Neural progenitor cell (in vitro differentiated cells): ENCODE results near the gene NDUFB10. TPM values are rescaled to one million over a fixed set of nuclear protein-coding genes. Genes with fewer than 3 reads are reported as not detected.
A peak's percentile ranks its signal among the peaks of the same experiment; 100 is the strongest.
"Not testable (repeated sequence)": the region's sequence is repeated elsewhere in the genome, so short reads cannot be mapped to it uniquely, and the experiment has no call there.

ENCODE experiments used
- DNase-seq: peaks from one replicate; pipeline ENCODE4 v3.0.0-alpha.2; 2016; ENCODE audit warnings: low spot score
- H2AFZ ChIP-seq: fragments of 200-600 bp; sonication (generic); replicated peaks from 2 replicates; pipeline ENCODE4 v1.6.1; 2016; ENCODE audit warnings: antibody characterized with exemption
- H3F3A ChIP-seq: fragments of 200-600 bp; sonication (generic); 2 replicates; pipeline ENCODE4 v1.6.1; 2016; ENCODE audit warnings: antibody characterized with exemption, low read depth
- H3K27ac ChIP-seq: fragments of 200-600 bp; sonication (generic); 2 replicates; pipeline ENCODE4 v1.5.1; 2016; ENCODE audit warnings: mild to moderate bottlenecking
- H3K27me3 ChIP-seq: fragments of 200-600 bp; sonication (generic); 2 replicates; pipeline ENCODE4 v1.6.1; 2016; ENCODE audit warnings: mild to moderate bottlenecking, moderate library complexity
- H3K36me3 ChIP-seq: fragments of 200-600 bp; sonication (generic); 2 replicates; pipeline ENCODE4 v1.5.1; 2016
- H3K4me1 ChIP-seq: fragments of 200-600 bp; sonication (generic); 2 replicates; pipeline ENCODE4 v1.6.1; 2016; ENCODE audit warnings: mixed run types
- H3K4me2 ChIP-seq: fragments of 200-600 bp; sonication (generic); 2 replicates; pipeline ENCODE4 v1.6.1; 2016
- H3K4me3 ChIP-seq: fragments of 200-600 bp; sonication (generic); 2 replicates; pipeline ENCODE4 v1.5.1; 2016
- H3K79me2 ChIP-seq: fragments of 200-600 bp; sonication (generic); 2 replicates; pipeline ENCODE4 v1.6.1; 2016; ENCODE audit warnings: low read depth
- H3K9ac ChIP-seq: fragments of 200-600 bp; sonication (generic); 2 replicates; pipeline ENCODE4 v1.6.1; 2016
- H3K9me3 ChIP-seq: fragments of 200-600 bp; sonication (generic); 2 replicates; pipeline ENCODE4 v1.5.1; 2016; ENCODE audit warnings: low read depth
- H4K20me1 ChIP-seq: fragments of 200-600 bp; sonication (generic); 2 replicates; pipeline ENCODE4 v1.6.1; 2016; ENCODE audit warnings: low read depth
- H3K27ac Mint-ChIP-seq: 3 replicates; pipeline ENCODE4 v1.8.0; 2021; ENCODE audit warnings: mixed read lengths
- H3K27me3 Mint-ChIP-seq: 2 replicates; pipeline ENCODE4 v1.8.0; 2022; ENCODE audit warnings: low read depth, mild to moderate bottlenecking, inconsistent platforms, moderate library complexity, mixed read lengths; ENCODE audit not compliant: insufficient read depth
- H3K36me3 Mint-ChIP-seq: 3 replicates; pipeline ENCODE4 v1.8.0; 2021; ENCODE audit warnings: mixed read lengths
- H3K4me1 Mint-ChIP-seq: 3 replicates; pipeline ENCODE4 v1.8.0; 2021; ENCODE audit warnings: mixed read lengths
- H3K4me3 Mint-ChIP-seq: 3 replicates; pipeline ENCODE4 v1.8.0; 2021; ENCODE audit warnings: mild to moderate bottlenecking, moderate library complexity, mixed read lengths
- H3K9me3 Mint-ChIP-seq: 3 replicates; pipeline ENCODE4 v1.8.0; 2020; ENCODE audit warnings: mixed read lengths
- CTCF ChIP-seq: fragments of 200-600 bp; sonication (generic); IDR thresholded peaks from 2 replicates; pipeline ENCODE4 v1.5.1; 2017; ENCODE audit warnings: antibody characterized with exemption, mild to moderate bottlenecking
- EZH2 ChIP-seq: fragments of 200-600 bp; sonication (generic); IDR thresholded peaks from 2 replicates; pipeline ENCODE4 v1.6.1; 2017; ENCODE audit warnings: antibody characterized with exemption, mild to moderate bottlenecking, moderate library complexity
- EZH2phosphoT487 ChIP-seq: fragments of 200-600 bp; sonication (generic); IDR thresholded peaks from 2 replicates; pipeline ENCODE4 v1.6.1; 2017; ENCODE audit warnings: antibody characterized with exemption
- total RNA-seq: library from RNA; depleted of rRNA; stranded (reverse); fragments of >200 nt; gene quantifications from 2 replicates; pipeline ENCODE4 v1.2.3, GENCODE V29; 2015; ENCODE audit warnings: low replicate concordance

Gene NDUFB10
- total RNA-seq, 1 donor from 2014 or later, result 155 TPM

- Mint-ChIP-seq H3K36me3 (peaks cover 12% of the 10 kb centered on the region), H3K9me3 (no peaks in the 10 kb centered on the region), H3K27me3 (no peaks in the 10 kb centered on the region), H3K4me1 (peaks cover 34% of the 10 kb centered on the region), H3K4me3 (peak overlapping the region; percentile 96), H3K27ac (no peak overlapping the region)
- Histone ChIP-seq H3K4me3 (peak overlapping the region; percentile 76), H3F3A (peaks cover 47% of the 10 kb centered on the region), H2AFZ (no peak overlapping the region), H3K9ac (no peak overlapping the region), H4K20me1 (peaks cover 44% of the 10 kb centered on the region), H3K27me3 (no peaks in the 10 kb centered on the region), H3K79me2 (peaks cover 49% of the 10 kb centered on the region), H3K9me3 (no peaks in the 10 kb centered on the region), H3K36me3 (no peaks in the 10 kb centered on the region), H3K4me1 (peaks cover 24% of the 10 kb centered on the region), H3K4me2 (peak overlapping the region; percentile 84), H3K27ac (peak overlapping the region; percentile 74)
- DNase-seq, result peak; percentile 37
- TF ChIP-seq EZH2 (no peak), EZH2phosphoT487 (no peak), CTCF (no peak)
Observed at GRCh38 chr16:1960665-1961630, 1.6 kb downstream of the NDUFB10 start.

- H3K9me3 Mint-ChIP-seq, result no peaks in the 10 kb centered on the region
- H4K20me1 ChIP-seq, result peaks cover 44% of the 10 kb centered on the region
- peaks cover 47% of the 10 kb centered on the region for H3F3A ChIP-seq
- peaks cover 24% of the 10 kb centered on the region for H3K4me1 ChIP-seq
- H3K9me3 ChIP-seq, result no peaks in the 10 kb centered on the region
- H3K4me2 ChIP-seq, result no peak overlapping the region
- H3K4me3 Mint-ChIP-seq, result peak overlapping the region; percentile 75
- H3K9ac ChIP-seq, result no peak overlapping the region
- H3K4me3 ChIP-seq, result no peak overlapping the region
- no peak overlapping the region for H2AFZ ChIP-seq
- no peak for TF ChIP-seq EZH2phosphoT487
- TF ChIP-seq EZH2, result no peak
- no peak for TF ChIP-seq CTCF
- H3K4me1 Mint-ChIP-seq, result peaks cover 34% of the 10 kb centered on the region
- H3K27ac ChIP-seq, result no peak overlapping the region
- peaks cover 52% of the 10 kb centered on the region for H3K79me2 ChIP-seq
- H3K36me3 ChIP-seq, result no peaks in the 10 kb centered on the region
- no peak overlapping the region for H3K27ac Mint-ChIP-seq
- peaks cover 12% of the 10 kb centered on the region for H3K36me3 Mint-ChIP-seq
- no peaks in the 10 kb centered on the region for H3K27me3 Mint-ChIP-seq
- no peak for DNase-seq
- H3K27me3 ChIP-seq, result no peaks in the 10 kb centered on the region
Observed at GRCh38 chr16:1961651-1962067, 2.3 kb downstream of the NDUFB10 start.

GRCh38 chr16:1962161-1963153, 3.1 kb downstream of the NDUFB10 start:
- not testable (repeated sequence) for H3K27me3 ChIP-seq, H3K9me3 Mint-ChIP-seq, H3K27me3 Mint-ChIP-seq, H2AFZ ChIP-seq, H3K27ac Mint-ChIP-seq, H3K9ac ChIP-seq, DNase-seq, H3K9me3 ChIP-seq, H3K27ac ChIP-seq, H3K36me3 ChIP-seq
- Mint-ChIP-seq H3K4me1 (peaks cover 34% of the 10 kb centered on the region), H3K4me3 (peak overlapping the region; percentile 95), H3K36me3 (peaks cover 12% of the 10 kb centered on the region)
- H3K4me3 ChIP-seq, result peak overlapping the region; percentile 98
- peaks cover 52% of the 10 kb centered on the region for H3K79me2 ChIP-seq
- peaks cover 44% of the 10 kb centered on the region for H4K20me1 ChIP-seq
- H3K4me1 ChIP-seq, result peaks cover 24% of the 10 kb centered on the region
- H3F3A ChIP-seq, result peaks cover 47% of the 10 kb centered on the region
- peak overlapping the region; percentile 96 for H3K4me2 ChIP-seq
